CD4-positive, alpha-beta T cell treated with Interleukin-2 at 100 ng/mL for 4 hours (primary cell): ENCODE measurements around the gene EEF2.

Source experiments
- DNase-seq: peaks from one replicate; pipeline ENCODE4 v3.0.0-alpha.2; 2020; ENCODE audit warnings: low spot score

Gene EEF2

GRCh38 chr19:3984908-3985642 is at the start of gene EEF2:
EEF2 (minus strand) TSS chr19:3985463; CDS start chr19:3985380, 83 bp downstream.
- peak; percentile 94 for DNase-seq

- DNase-seq = no peak
These were observed 49.1 kb upstream of the EEF2 start for GRCh38 chr19:4034048-4035017.

- no peak for DNase-seq
These were observed 48.0 kb upstream of the EEF2 start for GRCh38 chr19:4033028-4033956.

- no peak for DNase-seq
These were observed 47.2 kb upstream of the EEF2 start for GRCh38 chr19:4032436-4032835.

GRCh38 chr19:4031420-4031819 is 46.2 kb upstream of the EEF2 start:
- DNase-seq = no peak

GRCh38 chr19:4030981-4031380 is 45.7 kb upstream of the EEF2 start:
- no peak for DNase-seq

- no peak for DNase-seq
These were observed 45.3 kb upstream of the EEF2 start for GRCh38 chr19:4030552-4030951.

- no peak for DNase-seq
These were observed 44.0 kb upstream of the EEF2 start for GRCh38 chr19:4029247-4029614.

GRCh38 chr19:4028334-4029246 is 43.3 kb upstream of the EEF2 start:
- DNase-seq = no peak

- no peak for DNase-seq
These were observed 41.9 kb upstream of the EEF2 start for GRCh38 chr19:4027146-4027545.

- no peak for DNase-seq
These were observed 40.1 kb upstream of the EEF2 start for GRCh38 chr19:4025317-4025716.

GRCh38 chr19:4023600-4024398 is 38.5 kb upstream of the EEF2 start:
- no peak for DNase-seq

- DNase-seq = no peak
These were observed 34.3 kb upstream of the EEF2 start for GRCh38 chr19:4019578-4019977.

- no peak for DNase-seq
These were observed 33.7 kb upstream of the EEF2 start for GRCh38 chr19:4018775-4019504.

GRCh38 chr19:4018140-4018613 is 32.9 kb upstream of the EEF2 start:
- DNase-seq = no peak

- DNase-seq = no peak
These were observed 31.8 kb upstream of the EEF2 start for GRCh38 chr19:4016903-4017638.

- DNase-seq = no peak
These were observed 31.2 kb upstream of the EEF2 start for GRCh38 chr19:4016486-4016885.

GRCh38 chr19:4015705-4016402 is 30.6 kb upstream of the EEF2 start:
- DNase-seq = no peak
